GM21529 (cell line): ENCODE results near the gene DFFB.

ENCODE experiments used
- ATAC-seq: cut with Tn5 transposase; IDR thresholded peaks from one replicate; pipeline ENCODE4 v1.9.1; 2021; ENCODE audit not compliant: unreplicated experiment

Gene DFFB

GRCh38 chr1:3871451-3871805 lies 14.2 kb downstream of the DFFB start:
- no peak for ATAC-seq

DNA sequence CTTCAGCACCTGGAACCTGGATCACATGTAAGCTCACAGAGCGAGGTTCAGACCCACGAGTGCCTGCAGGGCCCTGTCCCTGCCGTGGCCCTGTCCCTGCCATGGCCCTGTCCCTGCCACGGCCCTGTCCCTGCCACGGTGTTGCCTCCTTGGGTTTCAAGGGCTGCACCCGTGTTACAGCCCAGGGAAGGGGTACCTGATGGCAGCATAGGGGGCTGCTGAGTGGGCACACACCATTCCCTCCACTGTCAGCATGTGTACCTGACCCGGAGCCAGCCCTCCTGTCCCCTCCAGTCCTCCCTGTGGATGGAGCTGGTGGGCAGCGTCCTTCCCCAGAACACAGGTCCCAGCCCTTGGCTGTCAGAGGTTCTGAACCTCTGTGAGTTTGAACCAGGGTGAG lies 15.3 kb downstream of the DFFB start:
- ATAC-seq, result no peak

DNA sequence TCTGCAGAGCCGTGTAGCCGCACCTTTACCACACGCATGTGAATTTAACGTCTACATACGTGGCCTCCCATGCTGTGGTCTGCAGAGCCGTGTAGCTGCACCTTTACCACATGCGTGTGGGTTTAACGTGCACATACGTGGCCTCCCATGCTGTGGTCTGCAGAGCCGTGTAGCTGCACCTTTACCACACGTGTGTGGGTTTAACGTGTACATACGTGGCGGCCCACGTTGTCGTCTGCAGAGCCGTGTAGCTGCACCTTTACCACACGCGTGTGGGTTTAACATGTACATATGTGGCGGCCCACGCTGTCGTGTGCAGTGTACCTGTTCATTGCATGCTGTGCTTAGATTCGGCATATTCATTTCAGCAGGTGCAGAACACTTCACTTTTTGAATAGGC lies 17.5 kb downstream of the DFFB start:
- ATAC-seq, result no peak

- no peak for ATAC-seq
These were observed 19.4 kb downstream of the DFFB start for GRCh38 chr1:3876716-3877115.

- ATAC-seq, result no peak
These were observed 21.8 kb downstream of the DFFB start for GRCh38 chr1:3879099-3879498.

GRCh38 chr1:3879787-3880428 lies 22.6 kb downstream of the DFFB start:
- no peak for ATAC-seq

DNA sequence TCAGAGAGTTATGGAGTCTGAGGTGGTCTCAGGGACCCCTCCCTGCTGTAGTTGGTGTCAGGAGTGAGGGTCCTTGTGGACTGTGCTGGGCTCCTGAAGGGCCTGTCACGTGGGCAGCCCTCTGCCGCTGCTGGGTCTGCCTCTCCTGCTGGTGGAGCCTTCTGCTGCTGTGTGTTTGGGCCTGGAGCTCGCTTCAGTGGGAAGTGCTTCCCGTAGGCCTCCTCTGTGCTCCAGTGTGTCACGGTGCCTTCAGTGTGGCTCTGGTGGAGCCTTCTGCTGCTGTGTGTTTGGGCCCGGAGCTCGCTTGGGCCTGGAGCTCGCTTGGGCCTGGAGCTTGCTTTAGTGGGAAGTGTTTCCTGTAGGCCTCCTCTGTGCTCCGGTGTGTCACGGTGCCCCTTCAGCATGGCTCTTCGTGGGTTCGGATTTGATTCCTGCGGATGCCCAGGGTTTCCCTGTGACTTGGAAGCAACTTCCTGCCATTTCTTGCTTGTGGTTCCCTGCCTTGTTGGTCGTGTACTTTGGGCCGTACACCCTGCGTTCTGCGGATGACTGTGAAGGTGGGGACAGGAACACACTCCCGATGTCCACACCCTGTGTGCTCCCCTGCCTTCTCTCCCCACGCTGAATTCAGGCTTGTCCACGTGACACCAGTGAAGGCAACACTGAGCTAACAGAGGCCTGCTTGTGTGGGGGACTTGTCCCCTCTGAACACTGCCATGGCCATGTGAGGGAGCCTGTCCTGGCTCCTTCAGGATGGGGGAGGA lies 23.3 kb downstream of the DFFB start:
- no peak for ATAC-seq

DNA sequence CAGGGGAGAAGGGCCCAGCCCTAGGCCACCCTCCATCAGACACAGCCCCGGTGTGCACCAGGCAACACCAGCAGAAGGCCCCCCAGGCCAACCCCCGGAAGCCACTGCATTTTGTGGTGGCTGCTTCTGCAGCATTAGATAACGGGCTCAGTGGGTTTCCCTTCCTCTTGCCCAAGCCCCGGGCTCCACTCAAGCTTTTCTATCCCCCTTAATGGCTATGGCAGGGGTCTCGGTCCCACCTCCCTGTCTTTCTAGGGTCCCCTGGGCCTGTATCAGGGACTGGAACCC lies 23.9 kb downstream of the DFFB start:
- no peak for ATAC-seq

GRCh38 chr1:3883194-3883925 lies 26.1 kb downstream of the DFFB start:
- ATAC-seq, result no peak

GRCh38 chr1:3884966-3885365 lies 27.7 kb downstream of the DFFB start:
- no peak for ATAC-seq

GRCh38 chr1:3885611-3886010 lies 28.3 kb downstream of the DFFB start:
- ATAC-seq, result no peak

DNA sequence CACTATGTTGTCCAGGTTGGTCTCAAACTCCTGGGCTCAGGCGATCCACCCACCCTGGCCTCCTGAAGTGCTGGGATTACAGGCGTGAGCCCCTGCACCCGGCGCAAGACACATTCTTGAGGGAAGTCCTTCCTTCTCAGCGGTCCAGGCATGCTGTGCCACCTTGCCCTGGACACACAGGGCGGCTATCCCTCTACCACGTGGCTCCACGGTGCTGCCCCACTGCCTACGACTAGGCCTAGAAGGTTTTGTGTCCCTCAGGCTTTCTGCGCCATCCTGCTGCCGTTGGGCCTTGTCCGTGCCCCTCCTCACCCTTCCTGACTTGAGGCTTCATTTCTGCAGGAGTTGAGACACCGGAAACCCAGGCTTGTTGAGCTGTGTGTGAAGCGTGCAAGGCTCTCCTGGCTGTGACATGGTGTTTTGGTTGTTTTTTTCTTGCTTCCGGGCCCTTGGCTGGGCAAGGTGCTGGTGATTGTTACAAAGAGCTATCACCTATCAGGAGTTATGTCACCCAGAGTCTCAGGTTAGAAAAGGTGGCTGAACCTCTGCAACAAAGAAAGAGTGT lies 28.9 kb downstream of the DFFB start:
- no peak for ATAC-seq

GRCh38 chr1:3886691-3887090 lies 29.4 kb downstream of the DFFB start:
- no peak for ATAC-seq

- ATAC-seq, result no peak
These were observed 31.0 kb downstream of the DFFB start for GRCh38 chr1:3888301-3888700.

DNA sequence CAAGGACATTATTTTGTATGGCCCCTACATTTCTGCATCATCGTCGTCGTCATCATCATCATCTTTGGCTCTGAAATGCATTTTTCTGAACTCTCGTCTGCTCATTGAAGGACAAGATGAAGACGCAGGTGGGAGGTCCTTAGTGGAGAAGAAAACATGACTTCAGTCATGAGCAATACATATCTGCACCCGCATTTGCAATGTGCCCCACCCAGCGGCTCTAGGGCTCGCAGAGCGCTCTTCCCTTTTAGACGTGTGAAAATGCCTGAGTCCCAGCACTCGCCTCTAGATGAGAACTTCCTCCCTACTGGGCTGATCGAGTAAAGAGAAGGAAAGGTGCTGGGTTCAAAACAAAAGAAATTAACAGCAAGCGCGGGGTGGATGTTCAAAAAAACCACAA lies 32.7 kb downstream of the DFFB start:
- ATAC-seq, result no peak

- no peak for ATAC-seq
These were observed 33.4 kb downstream of the DFFB start for GRCh38 chr1:3890389-3891328.

- ATAC-seq, result no peak
These were observed 34.1 kb downstream of the DFFB start for GRCh38 chr1:3891329-3891865.

- no peak for ATAC-seq
These were observed 35.5 kb downstream of the DFFB start for GRCh38 chr1:3892748-3893147.

- ATAC-seq, result no peak
These were observed 35.9 kb downstream of the DFFB start for GRCh38 chr1:3893190-3893589.

- ATAC-seq, result no peak
These were observed 37.5 kb downstream of the DFFB start for GRCh38 chr1:3894626-3895278.
